CD4-positive, alpha-beta T cell treated with Interleukin-17A for 1 hour (primary cell): ENCODE measurements around the gene KISS1R.
A peak's percentile ranks its signal among the peaks of the same experiment; 100 is the strongest.

Experiments
- DNase-seq: peaks from one replicate; pipeline ENCODE4 v3.0.0-alpha.2; 2020

KISS1R gene

GRCh38 chr19:940591-941291, 23.6 kb downstream of the KISS1R start:
- DNase-seq = peak; percentile 85

GRCh38 chr19:941292-942132, 24.4 kb downstream of the KISS1R start:
- DNase-seq = no peak

- no peak for DNase-seq
These were observed 25.1 kb downstream of the KISS1R start for GRCh38 chr19:942133-942645.

GRCh38 chr19:943551-944170, 26.5 kb downstream of the KISS1R start:
- DNase-seq = no peak

GRCh38 chr19:944171-944567, 27.0 kb downstream of the KISS1R start:
- no peak for DNase-seq

GRCh38 chr19:944663-945241, 27.6 kb downstream of the KISS1R start:
- DNase-seq = no peak

- no peak for DNase-seq
These were observed 28.5 kb downstream of the KISS1R start for GRCh38 chr19:945401-946252.

GRCh38 chr19:947090-947706, 30.1 kb downstream of the KISS1R start:
- DNase-seq = no peak

- DNase-seq = peak; percentile 39
These were observed 30.8 kb downstream of the KISS1R start for GRCh38 chr19:947707-948539.

- DNase-seq = no peak
These were observed 31.8 kb downstream of the KISS1R start for GRCh38 chr19:948842-949496.

- no peak for DNase-seq
These were observed 33.4 kb downstream of the KISS1R start for GRCh38 chr19:950352-951066.

- DNase-seq = no peak
These were observed 35.0 kb downstream of the KISS1R start for GRCh38 chr19:952049-952679.

GRCh38 chr19:952680-953444, 35.7 kb downstream of the KISS1R start:
- peak; percentile 15 for DNase-seq

- no peak for DNase-seq
These were observed 36.5 kb downstream of the KISS1R start for GRCh38 chr19:953445-954271.

GRCh38 chr19:954272-954671, 37.1 kb downstream of the KISS1R start:
- DNase-seq = no peak

GRCh38 chr19:954672-955494, 37.8 kb downstream of the KISS1R start:
- no peak for DNase-seq
